T-helper 2 cell treated with Interferon-gamma antibody and Interleukin-4, amounts not matched to agents 5 μg/mL and 100 μg/mL, for 36 hours (primary cell): ENCODE data around the gene CTSC.

Source experiments
- DNase-seq: peaks from one replicate; pipeline ENCODE4 v3.0.0; 2021; ENCODE audit warnings: low spot score
- H3K27ac Mint-ChIP-seq: one replicate; pipeline ENCODE4 v1.8.0; 2021; ENCODE audit warnings: mild to moderate bottlenecking, mixed read lengths
- H3K27me3 Mint-ChIP-seq: one replicate; pipeline ENCODE4 v1.8.0; 2021; ENCODE audit warnings: low read depth, mixed read lengths
- H3K36me3 Mint-ChIP-seq: one replicate; pipeline ENCODE4 v1.8.0; 2021; ENCODE audit warnings: low read depth, mixed read lengths
- H3K4me1 Mint-ChIP-seq: one replicate; pipeline ENCODE4 v1.8.0; 2021; ENCODE audit warnings: low read depth, mixed read lengths
- H3K4me3 Mint-ChIP-seq: one replicate; pipeline ENCODE4 v1.8.0; 2022; ENCODE audit warnings: mild to moderate bottlenecking, moderate library complexity, mixed read lengths
- H3K9me3 Mint-ChIP-seq: one replicate; pipeline ENCODE4 v1.8.0; 2021; ENCODE audit warnings: mixed read lengths

CTSC gene

GRCh38 chr11:88320149-88320559 is 17.4 kb downstream of the CTSC start:
- no peak for DNase-seq
- H3K36me3 Mint-ChIP-seq, result peaks cover 63% of the 10 kb centered on the region
- peaks cover 41% of the 10 kb centered on the region for H3K4me1 Mint-ChIP-seq
- H3K27me3 Mint-ChIP-seq, result no peaks in the 10 kb centered on the region
- H3K9me3 Mint-ChIP-seq, result peaks cover 4% of the 10 kb centered on the region
- H3K4me3 Mint-ChIP-seq, result no peak overlapping the region
- H3K27ac Mint-ChIP-seq, result no peak overlapping the region

- peaks cover 55% of the 10 kb centered on the region for H3K36me3 Mint-ChIP-seq
- no peak for DNase-seq
- no peak overlapping the region for H3K27ac Mint-ChIP-seq
Measured at GRCh38 chr11:88318017-88318416, 19.5 kb downstream of the CTSC start.

GRCh38 chr11:88317536-88317935 is 20.0 kb downstream of the CTSC start:
- H3K27me3 Mint-ChIP-seq, result no peaks in the 10 kb centered on the region
- DNase-seq, result no peak
- peaks cover 54% of the 10 kb centered on the region for H3K36me3 Mint-ChIP-seq
- H3K4me3 Mint-ChIP-seq, result no peak overlapping the region
- H3K27ac Mint-ChIP-seq, result no peak overlapping the region
- peaks cover 30% of the 10 kb centered on the region for H3K4me1 Mint-ChIP-seq
- H3K9me3 Mint-ChIP-seq, result peaks cover 4% of the 10 kb centered on the region

More at GRCh38 chr11:88318017-88318416, 19.5 kb downstream of the CTSC start:
- peaks cover 4% of the 10 kb centered on the region for H3K9me3 Mint-ChIP-seq
- H3K4me3 Mint-ChIP-seq, result no peak overlapping the region
- H3K4me1 Mint-ChIP-seq, result peaks cover 29% of the 10 kb centered on the region
- no peaks in the 10 kb centered on the region for H3K27me3 Mint-ChIP-seq

- Mint-ChIP-seq H3K4me1 (peaks cover 28% of the 10 kb centered on the region), H3K27ac (no peak overlapping the region), H3K4me3 (no peak overlapping the region), H3K36me3 (peaks cover 48% of the 10 kb centered on the region), H3K9me3 (no peaks in the 10 kb centered on the region), H3K27me3 (no peaks in the 10 kb centered on the region)
- no peak for DNase-seq
Measured at GRCh38 chr11:88315981-88316441, 21.5 kb downstream of the CTSC start.

GRCh38 chr11:88315015-88315414 is 22.5 kb downstream of the CTSC start:
- H3K9me3 Mint-ChIP-seq, result no peaks in the 10 kb centered on the region
- no peak overlapping the region for H3K4me3 Mint-ChIP-seq
- no peak overlapping the region for H3K27ac Mint-ChIP-seq
- peaks cover 42% of the 10 kb centered on the region for H3K36me3 Mint-ChIP-seq
- no peak for DNase-seq
- H3K4me1 Mint-ChIP-seq, result peaks cover 21% of the 10 kb centered on the region
- H3K27me3 Mint-ChIP-seq, result no peaks in the 10 kb centered on the region

GRCh38 chr11:88313441-88313840 is 24.1 kb downstream of the CTSC start:
- Mint-ChIP-seq H3K9me3 (no peaks in the 10 kb centered on the region), H3K4me1 (peaks cover 21% of the 10 kb centered on the region), H3K4me3 (no peak overlapping the region), H3K36me3 (peaks cover 48% of the 10 kb centered on the region), H3K27ac (no peak overlapping the region), H3K27me3 (no peaks in the 10 kb centered on the region)
- no peak for DNase-seq

GRCh38 chr11:88312628-88313027 is 24.9 kb downstream of the CTSC start:
- no peak for DNase-seq
- peaks cover 20% of the 10 kb centered on the region for H3K4me1 Mint-ChIP-seq
- H3K36me3 Mint-ChIP-seq, result peaks cover 46% of the 10 kb centered on the region
- H3K27ac Mint-ChIP-seq, result peak overlapping the region; percentile 17
- peak overlapping the region; percentile 1 for H3K4me3 Mint-ChIP-seq
- no peaks in the 10 kb centered on the region for H3K9me3 Mint-ChIP-seq
- no peaks in the 10 kb centered on the region for H3K27me3 Mint-ChIP-seq

- no peak for DNase-seq
- no peak overlapping the region for H3K4me3 Mint-ChIP-seq
- H3K27ac Mint-ChIP-seq, result no peak overlapping the region
- peaks cover 11% of the 10 kb centered on the region for H3K9me3 Mint-ChIP-seq
- H3K4me1 Mint-ChIP-seq, result peaks cover 27% of the 10 kb centered on the region
- H3K36me3 Mint-ChIP-seq, result peaks cover 66% of the 10 kb centered on the region
- no peaks in the 10 kb centered on the region for H3K27me3 Mint-ChIP-seq
Measured at GRCh38 chr11:88310246-88310645, 27.3 kb downstream of the CTSC start.

GRCh38 chr11:88308576-88308975 is 29.0 kb downstream of the CTSC start:
- peaks cover 68% of the 10 kb centered on the region for H3K36me3 Mint-ChIP-seq
- peaks cover 31% of the 10 kb centered on the region for H3K4me1 Mint-ChIP-seq
- H3K27me3 Mint-ChIP-seq, result no peaks in the 10 kb centered on the region
- H3K9me3 Mint-ChIP-seq, result peaks cover 13% of the 10 kb centered on the region
- no peak overlapping the region for H3K27ac Mint-ChIP-seq
- no peak overlapping the region for H3K4me3 Mint-ChIP-seq
- DNase-seq, result no peak

- no peak overlapping the region for H3K4me3 Mint-ChIP-seq
- H3K36me3 Mint-ChIP-seq, result peaks cover 74% of the 10 kb centered on the region
- no peak for DNase-seq
- no peaks in the 10 kb centered on the region for H3K27me3 Mint-ChIP-seq
- peaks cover 31% of the 10 kb centered on the region for H3K4me1 Mint-ChIP-seq
- no peak overlapping the region for H3K27ac Mint-ChIP-seq
- H3K9me3 Mint-ChIP-seq, result peaks cover 13% of the 10 kb centered on the region
Measured at GRCh38 chr11:88307749-88308425, 29.6 kb downstream of the CTSC start.

- H3K27ac Mint-ChIP-seq, result no peak overlapping the region
- H3K36me3 Mint-ChIP-seq, result peaks cover 77% of the 10 kb centered on the region
- no peak for DNase-seq
- H3K4me1 Mint-ChIP-seq, result peaks cover 33% of the 10 kb centered on the region
- no peak overlapping the region for H3K4me3 Mint-ChIP-seq
- H3K9me3 Mint-ChIP-seq, result peaks cover 13% of the 10 kb centered on the region
- H3K27me3 Mint-ChIP-seq, result no peaks in the 10 kb centered on the region
Measured at GRCh38 chr11:88306785-88307184, 30.8 kb downstream of the CTSC start.

- DNase-seq, result no peak
- H3K27ac Mint-ChIP-seq, result peak overlapping the region; percentile 15
- H3K4me3 Mint-ChIP-seq, result no peak overlapping the region
- H3K27me3 Mint-ChIP-seq, result no peaks in the 10 kb centered on the region
- peaks cover 43% of the 10 kb centered on the region for H3K4me1 Mint-ChIP-seq
- H3K9me3 Mint-ChIP-seq, result peaks cover 13% of the 10 kb centered on the region
- peaks cover 81% of the 10 kb centered on the region for H3K36me3 Mint-ChIP-seq
Measured at GRCh38 chr11:88305430-88305829, 32.1 kb downstream of the CTSC start.

GRCh38 chr11:88304352-88304751 is 33.2 kb downstream of the CTSC start:
- H3K36me3 Mint-ChIP-seq, result peaks cover 90% of the 10 kb centered on the region

GRCh38 chr11:88303037-88303436 is 34.5 kb downstream of the CTSC start:
- H3K27me3 Mint-ChIP-seq, result no peaks in the 10 kb centered on the region
- DNase-seq, result no peak
- H3K36me3 Mint-ChIP-seq, result peaks cover 88% of the 10 kb centered on the region
- peak overlapping the region; percentile 4 for H3K27ac Mint-ChIP-seq
- H3K4me3 Mint-ChIP-seq, result no peak overlapping the region
- H3K9me3 Mint-ChIP-seq, result peaks cover 13% of the 10 kb centered on the region
- H3K4me1 Mint-ChIP-seq, result peaks cover 45% of the 10 kb centered on the region

More at GRCh38 chr11:88304352-88304751, 33.2 kb downstream of the CTSC start:
- no peak overlapping the region for H3K4me3 Mint-ChIP-seq
- DNase-seq, result no peak
- peaks cover 44% of the 10 kb centered on the region for H3K4me1 Mint-ChIP-seq
- peaks cover 13% of the 10 kb centered on the region for H3K9me3 Mint-ChIP-seq
- no peaks in the 10 kb centered on the region for H3K27me3 Mint-ChIP-seq
- H3K27ac Mint-ChIP-seq, result no peak overlapping the region
